Stimulated activated CD8-positive, alpha-beta memory T cell treated with anti-CD3 and anti-CD28 coated beads, Interleukin-12 subunit alpha, Interleukin-12 subunit beta, amount 100 ng/mL, for 24 hours (primary cell): ENCODE results near the gene MOGAT1.
"Not testable (repeated sequence)": the region's sequence is repeated elsewhere in the genome, so short reads cannot be mapped to it uniquely, and the experiment has no call there.

Experiments used
- DNase-seq: peaks from one replicate; pipeline ENCODE4 v3.0.0-alpha.2; 2020; ENCODE audit errors: extremely low read depth

Gene MOGAT1

GRCh38 chr2:222743251-222743812, 71.9 kb downstream of the MOGAT1 start:
- no peak for DNase-seq

GRCh38 chr2:222745836-222746559, 74.5 kb downstream of the MOGAT1 start:
- no peak for DNase-seq

- no peak for DNase-seq
Measured at GRCh38 chr2:222747526-222748160, 76.2 kb downstream of the MOGAT1 start.

GRCh38 chr2:222750533-222750932, 79.1 kb downstream of the MOGAT1 start:
- DNase-seq: no peak

- DNase-seq: no peak
Measured at GRCh38 chr2:222751238-222751637, 79.8 kb downstream of the MOGAT1 start.

- no peak for DNase-seq
Measured at GRCh38 chr2:222751821-222752719, 80.6 kb downstream of the MOGAT1 start.

GRCh38 chr2:222752746-222753145, 81.3 kb downstream of the MOGAT1 start:
- DNase-seq: no peak

- no peak for DNase-seq
Measured at GRCh38 chr2:222753251-222753824, 81.9 kb downstream of the MOGAT1 start.

GRCh38 chr2:222754324-222754930, 83.0 kb downstream of the MOGAT1 start:
- no peak for DNase-seq

- not testable (repeated sequence) for DNase-seq
Measured at GRCh38 chr2:222755593-222755992, 84.1 kb downstream of the MOGAT1 start.

- DNase-seq: no peak
Measured at GRCh38 chr2:222756362-222756831, 84.9 kb downstream of the MOGAT1 start.

GRCh38 chr2:222756951-222757650, 85.6 kb downstream of the MOGAT1 start:
- DNase-seq: no peak
